Measurements from ENCODE around the gene MRPL43.
"Not testable (repeated sequence)": the region's sequence is repeated elsewhere in the genome, so short reads cannot be mapped to it uniquely, and the experiment has no call there.

MRPL43 gene

GRCh38 chr10:100979791-100980272, 7.5 kb downstream of the MRPL43 start:
- Histone ChIP-seq H3K36me3 (ENCODE audit: insufficient read depth, low read length) (peaks cover 42% of the 10 kb centered on the region), H3K4me3 (ENCODE audit: low read length) (no peak overlapping the region)

GRCh38 chr10:100978901-100979195, 8.4 kb downstream of the MRPL43 start:
- H3K27me3 ChIP-seq (ENCODE audit: insufficient read depth, low read length): no peaks in the 10 kb centered on the region
- H3K4me3 ChIP-seq (ENCODE audit: low read length): no peak overlapping the region
- H3K36me3 ChIP-seq (ENCODE audit: insufficient read depth, low read length): peaks cover 39% of the 10 kb centered on the region
- no peaks in the 10 kb centered on the region for H3K4me1 ChIP-seq (ENCODE audit: insufficient read depth, low read length)
- H2AFZ ChIP-seq (ENCODE audit: low read depth, low read length): no peak overlapping the region
- H3K9me3 ChIP-seq (ENCODE audit: low read length): no peaks in the 10 kb centered on the region

More at GRCh38 chr10:100979791-100980272, 7.5 kb downstream of the MRPL43 start:
- Histone ChIP-seq H3K27me3 (ENCODE audit: insufficient read depth, low read length) (no peaks in the 10 kb centered on the region), H3K9me3 (ENCODE audit: low read length) (no peaks in the 10 kb centered on the region), H2AFZ (ENCODE audit: low read depth, low read length) (no peak overlapping the region), H3K4me1 (ENCODE audit: insufficient read depth, low read length) (no peaks in the 10 kb centered on the region)

- Histone ChIP-seq H3K27me3 (ENCODE audit: insufficient read depth, low read length) (no peaks in the 10 kb centered on the region), H3K36me3 (ENCODE audit: insufficient read depth, low read length) (peaks cover 35% of the 10 kb centered on the region), H2AFZ (ENCODE audit: low read depth, low read length) (no peak overlapping the region), H3K4me3 (ENCODE audit: low read length) (no peak overlapping the region), H3K4me1 (ENCODE audit: insufficient read depth, low read length) (no peaks in the 10 kb centered on the region), H3K9me3 (ENCODE audit: low read length) (no peaks in the 10 kb centered on the region)
These were observed 9.0 kb downstream of the MRPL43 start for GRCh38 chr10:100978121-100978900.

GRCh38 chr10:100977436-100977835, 9.9 kb downstream of the MRPL43 start:
- Histone ChIP-seq H2AFZ (ENCODE audit: low read depth, low read length) (no peak overlapping the region), H3K36me3 (ENCODE audit: insufficient read depth, low read length) (peaks cover 28% of the 10 kb centered on the region), H3K9me3 (ENCODE audit: low read length) (no peaks in the 10 kb centered on the region), H3K27me3 (ENCODE audit: insufficient read depth, low read length) (no peaks in the 10 kb centered on the region), H3K4me3 (ENCODE audit: low read length) (no peak overlapping the region), H3K4me1 (ENCODE audit: insufficient read depth, low read length) (no peaks in the 10 kb centered on the region)

GRCh38 chr10:100976906-100977305, 10.4 kb downstream of the MRPL43 start:
- Histone ChIP-seq H3K27me3 (ENCODE audit: insufficient read depth, low read length) (no peaks in the 10 kb centered on the region), H3K4me3 (ENCODE audit: low read length) (no peak overlapping the region), H3K9me3 (ENCODE audit: low read length) (no peaks in the 10 kb centered on the region), H3K36me3 (ENCODE audit: insufficient read depth, low read length) (peaks cover 25% of the 10 kb centered on the region), H3K4me1 (ENCODE audit: insufficient read depth, low read length) (no peaks in the 10 kb centered on the region), H2AFZ (ENCODE audit: low read depth, low read length) (no peak overlapping the region)

GRCh38 chr10:100975397-100975796, 11.9 kb downstream of the MRPL43 start:
- not testable (repeated sequence) for H3K27me3 ChIP-seq (ENCODE audit: insufficient read depth, low read length); H2AFZ ChIP-seq (ENCODE audit: low read depth, low read length); H3K4me1 ChIP-seq (ENCODE audit: insufficient read depth, low read length); H3K4me3 ChIP-seq (ENCODE audit: low read length); H3K9me3 ChIP-seq (ENCODE audit: low read length)
- peaks cover 13% of the 10 kb centered on the region for H3K36me3 ChIP-seq (ENCODE audit: insufficient read depth, low read length)

GRCh38 chr10:100972904-100973535, 14.3 kb downstream of the MRPL43 start:
- Histone ChIP-seq H3K9me3 (ENCODE audit: low read length) (no peaks in the 10 kb centered on the region), H3K36me3 (ENCODE audit: insufficient read depth, low read length) (no peaks in the 10 kb centered on the region), H3K27me3 (ENCODE audit: insufficient read depth, low read length) (no peaks in the 10 kb centered on the region), H3K4me1 (ENCODE audit: insufficient read depth, low read length) (peaks cover 6% of the 10 kb centered on the region), H2AFZ (ENCODE audit: low read depth, low read length) (no peak overlapping the region), H3K4me3 (ENCODE audit: low read length) (no peak overlapping the region)

GRCh38 chr10:100972115-100972903, 15.0 kb downstream of the MRPL43 start:
- no peaks in the 10 kb centered on the region for H3K9me3 ChIP-seq (ENCODE audit: low read length)
- H3K4me1 ChIP-seq (ENCODE audit: insufficient read depth, low read length): peaks cover 6% of the 10 kb centered on the region
- no peak overlapping the region for H3K4me3 ChIP-seq (ENCODE audit: low read length)
- H3K36me3 ChIP-seq (ENCODE audit: insufficient read depth, low read length): no peaks in the 10 kb centered on the region
- no peak overlapping the region for H2AFZ ChIP-seq (ENCODE audit: low read depth, low read length)
- H3K27me3 ChIP-seq (ENCODE audit: insufficient read depth, low read length): no peaks in the 10 kb centered on the region

- Histone ChIP-seq H3K4me3 (ENCODE audit: low read length) (no peak overlapping the region), H3K4me1 (ENCODE audit: insufficient read depth, low read length) (peaks cover 6% of the 10 kb centered on the region), H2AFZ (ENCODE audit: low read depth, low read length) (no peak overlapping the region), H3K27me3 (ENCODE audit: insufficient read depth, low read length) (no peaks in the 10 kb centered on the region), H3K36me3 (ENCODE audit: insufficient read depth, low read length) (no peaks in the 10 kb centered on the region), H3K9me3 (ENCODE audit: low read length) (no peaks in the 10 kb centered on the region)
These were observed 16.1 kb downstream of the MRPL43 start for GRCh38 chr10:100970914-100971811.

GRCh38 chr10:100970076-100970913, 17.0 kb downstream of the MRPL43 start:
- Histone ChIP-seq H3K36me3 (ENCODE audit: insufficient read depth, low read length) (no peaks in the 10 kb centered on the region), H3K27me3 (ENCODE audit: insufficient read depth, low read length) (no peaks in the 10 kb centered on the region), H3K4me3 (ENCODE audit: low read length) (peak overlapping the region; percentile 37), H3K9me3 (ENCODE audit: low read length) (no peaks in the 10 kb centered on the region), H2AFZ (ENCODE audit: low read depth, low read length) (peak overlapping the region; percentile 87), H3K4me1 (ENCODE audit: insufficient read depth, low read length) (peaks cover 6% of the 10 kb centered on the region)

GRCh38 chr10:100969187-100970075, 17.9 kb downstream of the MRPL43 start, which contains the start of gene SEMA4G:
SEMA4G (plus strand) TSS chr10:100969504; CDS start chr10:100972913, 3,409 bp downstream.
- Histone ChIP-seq H2AFZ (ENCODE audit: low read depth, low read length) (peak within 1 kb of the TSS; percentile 87), H3K36me3 (ENCODE audit: insufficient read depth, low read length) (peaks cover under 1% of the 10 kb centered on the region), H3K27me3 (ENCODE audit: insufficient read depth, low read length) (no peaks in the 10 kb centered on the region), H3K9me3 (ENCODE audit: low read length) (no peaks in the 10 kb centered on the region), H3K4me1 (ENCODE audit: insufficient read depth, low read length) (peaks cover 6% of the 10 kb centered on the region), H3K4me3 (ENCODE audit: low read length) (peak within 1 kb of the TSS; percentile 37)

Data from neuron (in vitro differentiated cells).